GM18520 (cell line): ENCODE measurements around the gene HES7.
"Not testable (repeated sequence)": the region's sequence is repeated elsewhere in the genome, so short reads cannot be mapped to it uniquely, and the experiment has no call there.

ENCODE experiments used
- ATAC-seq: cut with Tn5 transposase; IDR thresholded peaks from one replicate; pipeline ENCODE4 v1.9.1; 2021; ENCODE audit not compliant: unreplicated experiment

Gene HES7

GRCh38 chr17:8124350-8125153, 646 bp upstream of the HES7 start:
- no peak for ATAC-seq

DNA sequence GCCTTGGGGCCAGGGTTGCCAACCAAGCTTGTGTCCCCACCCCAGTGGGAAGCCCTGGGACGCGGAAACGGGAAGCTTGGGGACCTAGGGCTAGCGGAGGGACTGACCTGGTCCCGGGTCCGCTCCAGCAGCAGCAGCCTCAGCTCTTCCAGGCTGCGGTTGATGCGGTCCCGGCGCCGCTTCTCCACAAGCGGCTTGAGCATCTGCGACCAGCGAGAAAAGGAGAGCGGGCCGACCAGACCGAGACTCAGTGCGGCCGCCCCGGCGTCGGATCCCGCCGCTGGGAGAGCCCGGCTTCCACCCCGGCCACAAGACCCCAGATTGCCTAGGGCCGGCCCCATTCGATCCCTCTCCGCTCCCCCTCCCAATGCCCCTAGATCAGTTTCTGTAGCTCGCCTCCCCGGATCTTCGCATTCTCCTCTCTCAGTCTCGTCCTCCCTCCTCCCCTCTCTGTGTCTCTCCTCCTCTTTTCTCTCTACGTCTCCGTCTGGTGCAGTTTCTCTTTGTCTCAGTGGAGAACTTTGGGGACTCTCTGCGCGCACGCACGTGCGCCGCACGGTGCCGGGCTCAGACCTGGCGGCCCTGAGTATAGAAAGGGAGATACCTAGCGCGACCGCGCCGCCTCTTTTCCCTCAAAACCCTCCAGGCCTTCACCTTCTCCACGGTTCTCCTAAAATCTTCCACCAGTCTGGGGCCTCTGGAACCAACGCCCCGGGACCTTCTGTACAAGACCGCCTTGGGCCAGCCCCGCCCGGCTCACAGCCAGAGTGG, 797 bp downstream of the HES7 start:
- no peak for ATAC-seq

DNA sequence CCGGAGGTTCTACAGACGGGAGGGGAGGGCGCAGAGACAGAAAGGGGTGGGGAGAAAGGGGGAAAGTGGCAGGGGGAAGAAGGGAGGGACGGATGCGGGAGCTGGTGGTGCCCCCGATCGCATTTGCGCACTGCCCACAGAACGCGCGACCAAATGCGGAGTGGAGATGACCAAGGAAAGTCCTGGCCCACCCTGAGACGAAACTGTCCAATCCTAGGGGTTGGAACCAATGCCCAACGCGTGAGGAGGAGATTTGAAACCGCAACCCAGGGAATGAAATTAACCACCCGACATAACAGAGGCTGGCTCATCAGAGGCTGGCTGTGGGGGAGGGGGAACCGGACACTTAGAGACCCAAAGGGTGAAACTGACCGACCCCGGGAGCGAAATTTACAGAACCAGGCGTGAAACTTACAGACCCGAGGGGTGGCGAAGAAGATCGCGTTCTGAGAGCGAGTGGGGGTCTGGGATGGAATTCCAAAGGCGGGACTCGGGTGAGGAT, 1.4 kb downstream of the HES7 start:
- ATAC-seq = no peak

DNA sequence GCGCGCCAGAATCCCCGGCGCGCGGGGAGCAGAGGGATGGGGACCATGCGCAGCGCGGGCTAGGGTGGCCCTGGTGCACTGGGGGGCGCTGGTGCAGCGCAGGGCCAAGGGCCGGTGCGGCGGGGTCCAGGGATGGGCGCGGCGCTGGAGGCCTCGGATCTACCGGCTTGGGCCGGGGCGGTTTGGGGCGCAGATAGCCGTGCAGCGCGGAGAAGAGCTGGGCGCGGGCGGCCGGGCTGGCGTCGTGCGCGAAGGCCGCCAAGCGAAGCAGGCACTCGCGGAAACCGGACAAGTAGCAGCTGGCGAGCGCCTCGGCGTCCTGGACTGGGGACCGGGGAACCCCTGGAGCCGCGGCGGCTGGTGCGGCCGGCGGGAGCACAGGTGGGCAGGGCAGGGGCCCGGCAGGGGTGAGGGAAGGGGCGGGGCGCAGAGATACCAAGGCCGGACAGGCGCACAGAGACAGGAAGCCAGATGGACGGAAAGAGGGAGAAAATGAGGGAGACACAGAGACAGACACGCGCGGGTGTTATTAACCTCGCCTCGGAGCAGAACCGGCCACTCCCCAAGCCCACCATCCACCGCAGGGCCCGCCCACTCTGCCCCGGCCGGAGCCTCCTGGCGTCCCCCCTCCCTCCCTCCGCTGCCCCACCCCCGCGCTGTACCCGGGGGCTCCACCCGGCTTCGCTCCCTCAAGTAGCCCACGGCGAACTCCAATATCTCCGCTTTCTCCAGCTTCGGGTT, 2.1 kb downstream of the HES7 start:
- ATAC-seq = peak; percentile 17

DNA sequence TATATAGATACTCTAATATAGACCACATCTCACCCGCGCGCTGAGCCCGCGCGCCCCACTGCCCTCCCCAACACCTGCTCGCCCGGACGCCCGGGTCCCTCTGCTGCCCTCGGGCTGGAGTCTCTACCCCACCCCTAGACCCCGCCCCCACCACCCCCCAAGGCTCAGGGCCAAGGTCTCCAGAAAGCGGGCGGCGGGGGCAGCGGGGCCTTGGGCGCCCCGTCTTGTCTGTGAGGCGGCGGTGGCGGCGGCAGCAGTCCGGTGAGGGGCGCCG, 2.6 kb downstream of the HES7 start:
- no peak for ATAC-seq

- ATAC-seq = no peak
These were observed 3.1 kb downstream of the HES7 start for GRCh38 chr17:8120520-8121406.

GRCh38 chr17:8119581-8120519, 4.1 kb downstream of the HES7 start:
- ATAC-seq = peak; percentile 29

DNA sequence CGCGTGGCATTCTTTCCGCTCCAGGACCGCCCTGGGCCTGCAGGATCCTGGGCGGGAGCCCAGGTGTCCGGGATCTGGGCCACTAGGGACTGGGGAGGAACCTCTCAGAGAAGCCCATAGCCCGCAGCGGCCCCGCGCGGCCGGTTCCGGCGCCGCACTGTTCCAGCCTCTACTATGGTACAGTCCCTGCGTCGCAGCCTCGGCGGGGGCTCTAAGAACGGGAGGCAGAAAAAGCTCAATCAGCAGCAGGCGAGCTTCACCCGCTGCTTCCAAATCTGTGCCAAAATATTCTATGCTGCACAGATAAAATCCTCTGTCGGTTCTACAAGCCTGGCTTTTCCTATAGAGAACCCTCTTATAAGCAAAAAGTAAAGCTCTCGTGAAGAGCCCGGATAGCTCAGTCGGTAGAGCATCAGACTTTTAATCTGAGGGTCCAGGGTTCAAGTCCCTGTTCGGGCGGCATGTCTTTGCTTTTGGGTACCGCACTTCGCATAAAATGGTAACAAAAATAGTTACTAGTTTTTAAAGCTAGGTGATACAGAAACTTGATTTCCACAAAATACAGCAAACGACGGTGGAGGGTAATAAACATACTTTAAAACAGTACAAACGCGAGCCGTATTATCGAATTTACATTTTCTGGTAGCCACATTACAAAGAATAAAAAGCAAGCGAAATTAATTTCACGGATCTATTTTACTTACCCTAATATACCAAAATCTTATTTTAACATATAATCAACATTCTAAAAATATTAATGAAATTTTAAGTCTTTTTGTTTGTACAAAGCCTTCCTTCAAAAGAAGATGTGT, 4.9 kb downstream of the HES7 start:
- peak; percentile 22 for ATAC-seq

DNA sequence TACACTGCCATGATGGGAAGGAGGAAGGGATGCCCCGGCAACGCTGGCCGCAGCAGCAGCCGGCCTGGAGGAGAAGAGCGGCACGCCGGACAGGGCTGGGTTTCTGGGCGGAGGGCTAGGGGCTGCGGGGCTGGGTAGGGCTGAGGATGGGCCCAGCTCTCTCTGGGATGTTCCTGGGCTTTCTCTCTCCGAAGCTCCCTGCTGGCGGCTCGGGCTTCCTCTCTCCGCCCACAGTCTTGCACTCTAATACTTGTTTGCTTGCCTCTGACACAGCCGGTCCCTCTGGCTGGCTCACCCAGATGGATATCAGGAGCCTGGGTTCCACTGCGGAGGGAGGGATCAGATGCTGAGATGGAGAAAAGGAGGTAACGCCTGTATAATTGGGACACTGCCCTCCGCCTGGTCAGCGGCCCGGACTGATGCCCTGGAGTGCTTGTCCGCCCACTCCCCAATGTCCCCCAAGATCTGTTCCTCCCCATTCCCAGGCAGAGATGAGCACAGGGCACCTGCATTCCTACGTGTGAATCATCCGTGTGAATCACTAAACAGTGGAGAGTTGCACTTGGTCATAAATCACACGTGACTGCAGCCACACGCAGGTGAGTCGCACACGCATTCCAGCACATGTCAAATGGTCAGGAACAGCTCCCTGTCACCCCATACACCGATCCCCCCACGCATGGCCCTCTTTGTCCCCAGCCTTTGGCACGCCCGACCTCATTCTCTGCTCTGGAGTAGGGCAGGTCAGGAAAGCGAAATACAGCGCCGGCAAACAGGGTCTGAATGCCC, 5.7 kb downstream of the HES7 start, which contains the start of gene ALOXE3:
Gene ALOXE3 (minus strand): TSS at position 535 of the 789 bp plus-strand sequence. CDS start 524 bp downstream, at position 11.
- no peak for ATAC-seq

DNA sequence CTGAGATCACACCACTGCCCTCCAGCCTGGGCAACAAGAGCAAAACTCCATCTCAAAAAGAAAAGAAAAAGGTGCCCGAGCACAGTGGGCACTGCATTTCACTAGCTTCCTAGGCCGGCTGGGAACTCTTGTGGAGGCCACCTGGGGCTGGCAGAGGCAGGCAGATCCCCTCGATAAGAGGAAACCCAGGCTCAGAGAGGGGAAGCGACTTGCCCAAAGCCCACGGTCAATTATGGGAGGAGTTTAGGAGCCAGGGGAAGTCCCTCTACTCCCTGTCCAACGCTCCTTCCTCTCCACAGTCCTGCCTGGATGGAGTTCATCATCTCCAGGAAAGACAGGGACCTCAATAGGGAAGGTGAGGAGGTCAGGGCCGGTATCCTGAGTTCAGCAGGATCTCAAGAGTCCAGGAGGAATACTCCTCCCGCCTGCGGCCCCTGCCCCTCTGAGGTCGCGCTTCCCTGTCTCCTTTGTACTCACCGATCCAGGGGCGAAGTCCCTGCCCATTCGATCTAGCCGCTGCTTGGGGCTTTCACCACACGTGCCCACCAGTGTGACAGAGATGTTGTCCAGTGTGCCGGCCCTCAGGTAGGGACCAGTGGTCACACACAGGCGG, 6.4 kb downstream of the HES7 start:
- ATAC-seq = no peak

DNA sequence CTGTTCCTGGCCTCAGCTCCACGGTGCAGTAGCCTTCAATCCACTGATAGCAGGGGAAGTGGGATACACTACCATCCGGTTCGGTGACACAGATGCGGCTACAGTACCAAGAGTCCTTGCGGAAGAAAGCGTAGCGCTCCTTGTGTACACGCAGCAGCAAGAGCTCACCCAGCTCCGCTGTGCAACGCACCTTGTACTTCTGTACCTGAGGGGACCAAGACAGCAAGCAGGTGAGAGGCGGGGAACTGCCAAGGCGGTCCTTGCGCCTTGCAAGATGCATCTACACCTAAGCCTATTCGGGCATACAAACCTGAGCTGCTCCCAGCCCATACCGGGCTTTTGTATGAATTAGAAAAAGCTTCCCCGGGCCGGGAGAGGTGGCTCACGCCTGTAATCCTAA, 7.1 kb downstream of the HES7 start:
- no peak for ATAC-seq

DNA sequence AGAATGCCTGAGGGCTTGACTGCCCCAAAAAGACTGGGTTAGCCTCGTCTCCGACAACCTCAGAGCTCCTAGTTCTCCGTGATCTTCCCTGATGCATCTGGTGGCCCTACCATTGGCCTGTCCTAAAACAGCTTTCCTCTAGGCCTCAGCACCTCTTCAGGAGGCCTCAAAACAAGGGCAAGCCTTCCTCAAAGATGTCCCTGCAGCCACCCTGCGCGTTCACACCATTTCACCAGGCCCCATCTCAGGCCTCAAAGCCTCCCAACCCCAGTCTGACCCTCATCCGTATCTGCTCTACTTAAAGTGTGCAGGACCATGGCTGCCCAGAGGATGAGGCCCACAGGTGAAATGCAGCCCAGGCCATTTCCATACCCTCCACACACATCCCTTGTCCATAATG, 13.0 kb downstream of the HES7 start:
- no peak for ATAC-seq

- ATAC-seq = no peak
These were observed 13.5 kb downstream of the HES7 start for GRCh38 chr17:8110456-8110804.

- no peak for ATAC-seq
These were observed 14.0 kb downstream of the HES7 start for GRCh38 chr17:8109661-8110455.

- ATAC-seq = no peak
These were observed 14.8 kb downstream of the HES7 start for GRCh38 chr17:8108972-8109660.

DNA sequence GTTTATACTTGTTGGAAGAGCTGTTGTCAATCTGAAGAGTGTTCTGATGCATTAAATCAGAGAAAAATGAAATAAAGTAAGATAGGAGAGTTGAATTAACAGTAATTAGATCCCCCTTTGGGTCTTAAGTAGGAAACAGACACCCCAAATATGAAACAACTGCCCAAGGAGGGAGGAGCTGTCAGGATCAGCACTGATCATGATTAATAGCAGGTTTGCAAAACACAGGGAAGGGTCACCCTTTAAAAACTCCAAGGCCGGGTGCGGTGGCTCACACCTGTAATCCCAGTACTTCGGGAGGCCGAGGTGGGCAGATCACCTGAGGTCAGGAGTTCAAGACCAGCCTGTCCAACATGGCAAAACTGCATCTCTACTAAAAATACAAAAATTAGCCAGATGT, 16.9 kb downstream of the HES7 start:
- ATAC-seq = not testable (repeated sequence)
